ENCODE measurements around the gene CSNK1D.

DNA sequence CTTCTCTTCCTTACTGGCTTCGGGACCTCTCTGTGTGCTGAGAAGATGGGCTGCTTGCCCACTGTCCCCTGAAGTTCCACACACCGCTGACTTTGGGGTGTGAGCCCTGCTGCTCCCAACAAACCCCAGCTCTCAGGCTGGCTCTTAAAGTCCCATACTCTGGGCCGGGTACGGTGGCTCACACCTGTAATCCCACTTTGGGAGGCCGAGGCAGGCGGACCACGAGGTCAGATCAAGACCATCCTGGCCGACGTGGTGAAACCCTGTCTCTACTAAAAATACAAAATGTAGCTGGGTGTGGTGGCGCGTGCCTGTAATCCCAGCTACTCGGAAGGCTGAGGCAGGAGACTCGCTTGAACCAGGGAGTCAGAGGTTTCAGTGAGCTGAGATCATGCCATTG, 26.7 kb upstream of the CSNK1D start:
- TF ChIP-seq, protein P1, sequence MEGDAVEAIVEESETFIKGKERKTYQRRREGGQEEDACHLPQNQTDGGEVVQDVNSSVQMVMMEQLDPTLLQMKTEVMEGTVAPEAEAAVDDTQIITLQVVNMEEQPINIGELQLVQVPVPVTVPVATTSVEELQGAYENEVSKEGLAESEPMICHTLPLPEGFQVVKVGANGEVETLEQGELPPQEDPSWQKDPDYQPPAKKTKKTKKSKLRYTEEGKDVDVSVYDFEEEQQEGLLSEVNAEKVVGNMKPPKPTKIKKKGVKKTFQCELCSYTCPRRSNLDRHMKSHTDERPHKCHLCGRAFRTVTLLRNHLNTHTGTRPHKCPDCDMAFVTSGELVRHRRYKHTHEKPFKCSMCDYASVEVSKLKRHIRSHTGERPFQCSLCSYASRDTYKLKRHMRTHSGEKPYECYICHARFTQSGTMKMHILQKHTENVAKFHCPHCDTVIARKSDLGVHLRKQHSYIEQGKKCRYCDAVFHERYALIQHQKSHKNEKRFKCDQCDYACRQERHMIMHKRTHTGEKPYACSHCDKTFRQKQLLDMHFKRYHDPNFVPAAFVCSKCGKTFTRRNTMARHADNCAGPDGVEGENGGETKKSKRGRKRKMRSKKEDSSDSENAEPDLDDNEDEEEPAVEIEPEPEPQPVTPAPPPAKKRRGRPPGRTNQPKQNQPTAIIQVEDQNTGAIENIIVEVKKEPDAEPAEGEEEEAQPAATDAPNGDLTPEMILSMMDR (IDR thresholded peaks at IDR 0.05), result no peak
- no peak for TF ChIP-seq POLR2A (IDR thresholded peaks at IDR 0.05)
